Breast epithelium (tissue), 3 donors: Measurements from ENCODE around the gene NBDY.

Source experiments
- CTCF ChIP-seq, 3 donors: fragments of 450-650 bp; IDR thresholded peaks; one replicate each; pipeline ENCODE4 v1.5.1; 2016 to 2017; ENCODE audit warnings: antibody characterized with exemption in 3 of 3, mild to moderate bottlenecking in 3 of 3, moderate library complexity in 3 of 3
- POLR2A ChIP-seq: fragments of 450-650 bp; IDR thresholded peaks from one replicate; pipeline ENCODE4 v1.6.1; 2016; ENCODE audit warnings: antibody characterized with exemption, mild to moderate bottlenecking, moderate library complexity
- POLR2AphosphoS5 ChIP-seq, 3 donors: sonication (generic); formaldehyde crosslinking; IDR thresholded peaks; one replicate each; pipeline ENCODE4 v1.6.1; 2017; ENCODE audit warnings: antibody characterized with exemption in 3 of 3

- TF ChIP-seq CTCF (IDR thresholded peaks at IDR 0.05) (peak in 2 of 3 donors; percentile 24 to 68), POLR2AphosphoS5 (IDR thresholded peaks at IDR 0.05) (peak in 2 of 3 donors; percentile 7 to 74), POLR2A (no peak)
Measured at GRCh38 chrX:56763556-56764152, 34.6 kb downstream of the NBDY start.
